HG03342 (cell line): ENCODE data around the gene UGGT2.
"Not testable (repeated sequence)": the region's sequence is repeated elsewhere in the genome, so short reads cannot be mapped to it uniquely, and the experiment has no call there.

Experiments used
- ATAC-seq: cut with Tn5 transposase; IDR thresholded peaks from one replicate; pipeline ENCODE4 v1.9.1; 2021; ENCODE audit warnings: mild to moderate bottlenecking, moderate library complexity; ENCODE audit not compliant: unreplicated experiment

The UGGT2 gene

GRCh38 chr13:95814495-95814894 lies 238.7 kb downstream of the UGGT2 start:
- no peak for ATAC-seq

DNA sequence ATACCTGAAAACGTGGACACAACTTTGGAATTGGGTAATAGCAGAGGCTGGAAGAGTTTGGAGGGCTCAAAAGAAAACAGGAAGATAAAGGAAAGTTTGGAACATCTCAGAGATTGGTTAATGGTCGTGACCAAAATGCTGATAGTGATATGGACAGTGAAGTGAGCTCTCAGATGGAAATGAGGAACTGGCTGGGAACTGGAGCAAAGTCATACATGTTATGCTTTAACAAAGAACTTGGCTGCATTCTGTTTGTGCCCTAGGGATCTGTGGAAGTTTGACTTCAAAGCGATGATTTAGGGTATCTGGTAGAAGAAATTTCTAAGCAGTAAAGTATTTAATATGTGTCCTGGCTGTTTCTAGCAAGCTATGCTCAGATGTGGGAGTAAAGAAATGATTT lies 240.1 kb downstream of the UGGT2 start:
- no peak for ATAC-seq

DNA sequence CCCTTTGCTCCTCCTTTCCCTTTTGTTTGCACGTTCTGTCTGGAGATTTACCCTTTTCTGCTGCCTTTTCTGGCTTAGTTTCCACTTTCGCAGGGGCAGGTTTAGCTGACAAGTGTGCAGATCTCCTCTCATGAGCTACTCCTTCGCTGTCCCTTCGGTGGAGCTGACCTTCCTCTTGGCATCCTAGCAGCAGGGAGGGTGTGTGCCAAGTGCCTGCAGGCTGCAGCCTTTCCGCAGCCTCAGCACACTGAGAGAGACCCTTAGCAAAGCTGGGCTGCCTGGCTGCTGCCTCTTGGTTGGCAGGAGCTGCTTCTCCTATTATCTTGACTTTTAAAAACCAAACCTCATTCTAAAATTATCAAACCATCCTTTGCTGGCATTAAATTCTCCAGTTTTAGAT lies 243.8 kb downstream of the UGGT2 start:
- ATAC-seq: no peak

DNA sequence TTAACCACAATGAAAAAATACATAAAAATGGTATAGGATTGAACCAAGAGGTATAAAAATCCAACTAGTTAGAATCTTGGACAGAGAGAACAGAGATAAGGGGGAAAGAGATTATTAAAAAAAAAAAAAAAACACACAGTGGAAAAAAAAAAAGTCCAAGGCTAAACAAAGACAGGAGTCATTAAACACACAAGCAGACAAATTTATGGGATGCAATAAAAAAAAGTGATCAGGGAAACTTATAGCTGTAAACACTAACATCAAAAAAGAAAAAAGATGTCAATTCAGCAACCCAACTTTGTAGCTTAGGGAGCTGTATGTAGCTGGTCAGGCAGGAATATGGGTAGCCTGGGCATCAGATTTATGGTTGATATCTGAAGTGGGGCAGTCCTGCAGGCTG lies 247.3 kb downstream of the UGGT2 start:
- ATAC-seq: no peak

DNA sequence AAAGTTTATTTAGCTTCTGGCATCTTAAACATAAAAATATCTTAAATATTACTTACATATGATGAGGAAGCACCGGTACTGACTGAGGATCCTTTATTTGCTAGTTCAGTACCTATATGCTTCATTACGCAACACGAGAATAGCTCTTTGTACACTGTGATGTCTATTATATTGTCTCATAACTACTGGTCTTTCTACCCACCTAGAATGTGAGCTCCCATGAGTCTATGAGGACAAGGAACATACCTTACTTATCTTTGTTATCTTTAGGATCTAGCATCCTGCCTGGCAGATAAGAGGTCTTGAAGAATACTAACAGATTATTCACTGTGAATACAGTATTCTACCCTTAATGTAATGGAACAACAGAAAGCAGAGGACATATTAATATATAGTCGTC lies 251.4 kb downstream of the UGGT2 start:
- no peak for ATAC-seq

GRCh38 chr13:95800436-95800835 lies 252.8 kb downstream of the UGGT2 start:
- no peak for ATAC-seq

DNA sequence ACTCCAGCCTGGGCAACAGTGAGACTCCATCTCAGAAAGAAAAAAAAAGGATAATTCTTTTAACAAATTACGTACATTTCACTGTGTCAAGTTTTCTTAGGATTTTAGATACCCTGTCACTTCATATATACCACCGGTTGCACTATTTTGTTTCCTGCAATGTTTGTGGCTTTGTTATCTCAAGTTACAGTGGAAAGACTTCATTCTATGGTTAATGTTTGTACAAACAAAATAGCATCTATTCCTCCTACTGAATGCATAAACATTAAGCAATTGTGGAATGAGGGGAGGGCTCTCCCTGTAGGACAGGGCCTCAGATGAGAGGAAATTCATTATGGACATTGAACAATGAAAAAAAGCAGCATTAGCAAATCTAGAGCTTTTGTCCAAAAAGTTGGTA lies 256.2 kb downstream of the UGGT2 start:
- no peak for ATAC-seq

- no peak for ATAC-seq
These were observed 259.4 kb downstream of the UGGT2 start for GRCh38 chr13:95793781-95794180.

DNA sequence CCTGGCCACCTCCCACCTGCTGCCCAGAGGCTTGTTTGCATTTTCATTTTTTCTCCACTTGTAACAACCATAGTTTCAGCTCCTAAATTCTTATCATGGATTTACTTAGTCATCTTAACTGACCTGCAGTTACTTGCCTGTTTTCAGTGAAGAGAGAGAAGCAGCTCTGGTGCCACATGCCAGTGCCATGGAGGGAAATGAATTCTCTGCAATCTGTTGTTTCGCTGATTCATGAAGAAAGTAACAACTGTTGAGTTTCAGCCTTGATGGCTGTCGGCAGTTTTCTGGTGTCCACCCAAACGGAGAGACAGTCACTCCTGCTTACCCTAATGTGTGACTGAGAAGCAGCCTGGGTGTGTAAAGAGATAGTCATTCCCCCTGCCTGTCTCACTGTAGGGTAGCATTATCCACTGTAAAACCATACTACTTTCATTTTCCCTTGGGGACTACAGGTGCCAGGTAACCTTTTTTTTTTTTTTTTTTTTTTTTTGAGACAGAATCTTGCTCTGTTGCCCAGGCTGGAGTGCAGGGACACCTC lies 260.1 kb downstream of the UGGT2 start:
- no peak for ATAC-seq

- ATAC-seq: no peak
These were observed 262.0 kb downstream of the UGGT2 start for GRCh38 chr13:95791084-95791722.

GRCh38 chr13:95789315-95789714 lies 263.9 kb downstream of the UGGT2 start:
- not testable (repeated sequence) for ATAC-seq

DNA sequence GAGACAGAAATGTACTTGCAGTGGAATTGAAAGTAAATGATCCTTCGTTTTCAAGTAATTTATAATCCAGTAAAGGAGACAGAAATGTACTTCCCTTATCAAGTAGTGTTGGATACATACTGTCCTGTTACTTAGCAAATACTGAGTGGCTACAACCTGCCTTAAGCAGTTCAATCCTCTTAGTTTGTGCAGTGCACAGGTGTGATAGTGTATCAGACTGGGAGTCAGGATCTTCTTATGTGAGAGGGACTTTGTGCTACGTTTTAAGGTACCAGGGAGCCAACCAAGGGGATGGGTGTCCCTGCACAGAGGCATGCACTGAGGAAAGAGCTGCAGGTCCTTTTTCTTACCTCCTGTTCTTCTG lies 265.1 kb downstream of the UGGT2 start:
- no peak for ATAC-seq

GRCh38 chr13:95787356-95788099 lies 265.7 kb downstream of the UGGT2 start:
- ATAC-seq: no peak

DNA sequence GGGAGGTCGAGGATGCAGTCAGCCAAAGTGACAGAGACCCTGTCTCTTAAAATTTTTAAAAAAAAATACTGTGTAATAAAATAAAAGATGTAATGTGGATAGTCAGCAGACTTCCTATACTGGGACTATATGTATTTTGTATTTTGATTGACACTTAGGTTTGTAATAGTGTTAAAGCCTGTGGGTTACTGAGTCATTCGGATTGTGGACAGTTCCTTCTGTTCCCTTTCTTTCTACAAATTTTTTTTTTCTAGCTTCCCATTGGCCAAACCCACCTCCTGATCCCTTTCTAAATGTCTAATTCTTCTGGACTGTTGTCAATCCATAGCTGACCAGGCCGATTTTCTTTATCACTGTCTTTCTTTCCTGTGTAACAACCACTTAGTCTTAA lies 268.3 kb downstream of the UGGT2 start:
- no peak for ATAC-seq

- ATAC-seq: no peak
These were observed 268.9 kb downstream of the UGGT2 start for GRCh38 chr13:95784161-95784899.

GRCh38 chr13:95783747-95784146 lies 269.5 kb downstream of the UGGT2 start:
- no peak for ATAC-seq

- ATAC-seq: not testable (repeated sequence)
These were observed 271.3 kb downstream of the UGGT2 start for GRCh38 chr13:95781940-95782339.

GRCh38 chr13:95781016-95781415 lies 272.2 kb downstream of the UGGT2 start:
- no peak for ATAC-seq

GRCh38 chr13:95779522-95779921 lies 273.7 kb downstream of the UGGT2 start:
- no peak for ATAC-seq

GRCh38 chr13:95771905-95772304 lies 281.3 kb downstream of the UGGT2 start:
- no peak for ATAC-seq

DNA sequence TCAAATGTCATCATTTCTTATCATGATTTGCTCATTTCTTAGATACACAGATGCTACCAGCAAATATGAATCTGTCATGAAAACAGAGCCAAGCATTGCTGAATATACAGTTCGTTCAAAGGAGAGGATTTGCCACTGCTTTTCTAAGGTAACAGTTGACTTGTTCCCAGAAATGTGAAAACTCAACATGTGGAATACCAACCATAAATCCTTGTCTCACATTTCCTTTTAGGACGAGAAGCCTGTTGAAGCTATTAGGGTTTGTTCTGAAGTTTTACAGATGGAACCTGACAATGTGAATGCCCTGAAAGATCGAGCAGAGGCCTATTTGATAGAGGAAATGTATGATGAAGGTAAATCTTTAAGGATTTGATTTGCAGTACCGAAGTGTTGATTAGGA lies 289.6 kb downstream of the UGGT2 start:
- ATAC-seq: no peak

DNA sequence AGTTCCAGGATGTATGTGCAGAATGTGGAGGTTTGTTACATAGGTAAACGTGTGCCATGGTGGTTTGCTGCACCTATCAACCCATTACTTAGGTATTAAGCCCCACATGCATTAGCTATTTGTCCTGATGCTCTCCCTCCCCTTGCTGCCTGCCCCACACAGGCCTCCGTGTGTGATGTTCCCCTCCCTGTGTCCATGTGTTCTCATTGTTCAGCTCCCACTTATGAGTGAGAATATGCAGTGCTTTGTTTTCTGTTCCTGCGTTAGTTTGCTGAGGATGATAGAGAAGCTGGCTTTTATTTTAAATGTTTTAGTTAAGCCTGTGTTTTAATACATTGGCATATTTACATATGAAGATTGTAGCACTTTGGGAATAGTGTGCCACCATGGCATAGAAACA lies 290.6 kb downstream of the UGGT2 start:
- not testable (repeated sequence) for ATAC-seq
